GM12878 (cell line): ENCODE measurements around the gene SPOCD1.

Experiments
- EZH2 ChIP-seq: IDR thresholded peaks from 2 replicates; pipeline ENCODE4 v1.6.1; 2012; ENCODE audit warnings: low read depth, mild to moderate bottlenecking, control low read depth, inconsistent platforms, low read length, borderline replicate concordance; ENCODE audit not compliant: control insufficient read depth
- POLR2AphosphoS5 ChIP-seq: IDR thresholded peaks from 2 replicates; pipeline ENCODE4 v1.6.1; 2011; ENCODE audit warnings: mild to moderate bottlenecking, low read length, inconsistent platforms
- RCOR1 ChIP-seq: conservative IDR thresholded peaks from 2 replicates; pipeline ENCODE4 v1.6.1; 2012; ENCODE audit warnings: low read depth, low read length, improper control_type of control experiment
- RELA ChIP-seq: fragments of 450-650 bp; IDR thresholded peaks from 2 replicates; pipeline ENCODE4 v1.8.0; 2014; ENCODE audit warnings: borderline replicate concordance; ENCODE audit not compliant: partially characterized antibody
- RFX5 ChIP-seq: IDR thresholded peaks from 2 replicates; pipeline ENCODE4 v1.6.1; 2011; ENCODE audit warnings: low read depth, low read length, improper control_type of control experiment
- ZNF274 ChIP-seq: IDR thresholded peaks from one replicate; pipeline ENCODE4 v1.8.0; 2011; ENCODE audit not compliant: insufficient read length, insufficient read depth
- TF ChIP-seq, protein P1 (sequence below), 3 experiments: IDR thresholded peaks in 2 of 3; conservative IDR thresholded peaks in 1 of 3; 2 replicates each; pipeline ENCODE4 v1.5.1; 2011; ENCODE audit warnings: low read depth in 3 of 3, low read length in 3 of 3, mild to moderate bottlenecking in 3 of 3, control low read depth in 2 of 3, moderate library complexity in 2 of 3, inconsistent platforms in 1 of 3, mixed read lengths in 1 of 3; ENCODE audit not compliant: control insufficient read depth in 2 of 3, insufficient read depth in 1 of 3; ENCODE audit errors: extremely low read depth in 1 of 3
- TF ChIP-seq, protein P2 (sequence below): fragments of 450-650 bp; IDR thresholded peaks from 2 replicates; pipeline ENCODE4 v1.6.1; 2016; ENCODE audit warnings: mild to moderate bottlenecking

- TF ChIP-seq, protein P1, sequence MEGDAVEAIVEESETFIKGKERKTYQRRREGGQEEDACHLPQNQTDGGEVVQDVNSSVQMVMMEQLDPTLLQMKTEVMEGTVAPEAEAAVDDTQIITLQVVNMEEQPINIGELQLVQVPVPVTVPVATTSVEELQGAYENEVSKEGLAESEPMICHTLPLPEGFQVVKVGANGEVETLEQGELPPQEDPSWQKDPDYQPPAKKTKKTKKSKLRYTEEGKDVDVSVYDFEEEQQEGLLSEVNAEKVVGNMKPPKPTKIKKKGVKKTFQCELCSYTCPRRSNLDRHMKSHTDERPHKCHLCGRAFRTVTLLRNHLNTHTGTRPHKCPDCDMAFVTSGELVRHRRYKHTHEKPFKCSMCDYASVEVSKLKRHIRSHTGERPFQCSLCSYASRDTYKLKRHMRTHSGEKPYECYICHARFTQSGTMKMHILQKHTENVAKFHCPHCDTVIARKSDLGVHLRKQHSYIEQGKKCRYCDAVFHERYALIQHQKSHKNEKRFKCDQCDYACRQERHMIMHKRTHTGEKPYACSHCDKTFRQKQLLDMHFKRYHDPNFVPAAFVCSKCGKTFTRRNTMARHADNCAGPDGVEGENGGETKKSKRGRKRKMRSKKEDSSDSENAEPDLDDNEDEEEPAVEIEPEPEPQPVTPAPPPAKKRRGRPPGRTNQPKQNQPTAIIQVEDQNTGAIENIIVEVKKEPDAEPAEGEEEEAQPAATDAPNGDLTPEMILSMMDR (IDR thresholded peaks at IDR 0.05 in 2 of 3, conservative IDR thresholded peaks at IDR 0.05 in 1 of 3; ENCODE audit: control insufficient read depth in 2 of 3, extremely low read depth in 1 of 3, insufficient read depth in 1 of 3, low read depth in 3 of 3, low read length in 3 of 3), result peak in 1 of 3 experiments; percentile 6; a peak in 1 of 6 replicates
- no peak for TF ChIP-seq RELA
- TF ChIP-seq ZNF274, result no peak
- TF ChIP-seq POLR2AphosphoS5, result no peak
- no peak for TF ChIP-seq RCOR1
- no peak for TF ChIP-seq EZH2
- TF ChIP-seq, protein P2, sequence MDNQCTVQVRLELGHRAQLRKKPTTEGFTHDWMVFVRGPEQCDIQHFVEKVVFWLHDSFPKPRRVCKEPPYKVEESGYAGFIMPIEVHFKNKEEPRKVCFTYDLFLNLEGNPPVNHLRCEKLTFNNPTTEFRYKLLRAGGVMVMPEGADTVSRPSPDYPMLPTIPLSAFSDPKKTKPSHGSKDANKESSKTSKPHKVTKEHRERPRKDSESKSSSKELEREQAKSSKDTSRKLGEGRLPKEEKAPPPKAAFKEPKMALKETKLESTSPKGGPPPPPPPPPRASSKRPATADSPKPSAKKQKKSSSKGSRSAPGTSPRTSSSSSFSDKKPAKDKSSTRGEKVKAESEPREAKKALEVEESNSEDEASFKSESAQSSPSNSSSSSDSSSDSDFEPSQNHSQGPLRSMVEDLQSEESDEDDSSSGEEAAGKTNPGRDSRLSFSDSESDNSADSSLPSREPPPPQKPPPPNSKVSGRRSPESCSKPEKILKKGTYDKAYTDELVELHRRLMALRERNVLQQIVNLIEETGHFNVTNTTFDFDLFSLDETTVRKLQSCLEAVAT, result no peak
- no peak for TF ChIP-seq RFX5
Observed at GRCh38 chr1:31764312-31765040, 51.3 kb downstream of the SPOCD1 start, which contains the start of gene ADGRB2.
